Measurements from ENCODE around the gene ASIC2. TPM values are rescaled to one million over a fixed set of nuclear protein-coding genes. Genes with fewer than 3 reads are reported as not detected.

The ASIC2 gene
- total RNA-seq, 1 experiment from 2014 or later: not detected

DNA sequence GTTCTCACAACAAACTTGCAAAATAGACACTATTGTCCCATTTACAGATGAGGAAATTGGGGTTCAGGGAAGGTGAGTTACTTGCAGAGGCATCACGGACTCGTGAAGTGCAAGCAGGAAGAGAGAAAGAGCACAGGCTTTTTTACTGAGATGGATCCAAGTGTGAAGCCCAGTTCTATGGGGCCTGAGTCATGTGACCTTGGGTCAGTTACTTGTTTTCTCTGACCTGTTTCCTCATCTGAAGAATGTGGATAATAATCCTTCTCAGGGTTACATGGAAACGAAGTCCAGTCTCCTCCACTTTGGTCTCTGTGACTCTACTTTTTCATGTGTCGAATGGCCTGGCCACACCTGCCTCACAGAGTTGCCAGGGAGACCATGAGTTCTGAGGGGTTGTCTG lies 167.0 kb downstream of the ASIC2 start:
- Histone ChIP-seq H3K4me1 (no peaks in the 10 kb centered on the region), H3K27me3 (replicated peaks; ENCODE audit: control insufficient read depth, insufficient read depth, low read length) (no peaks in the 10 kb centered on the region; the same call in none of the 2 replicates), H3K4me3 (ENCODE audit: low read depth, low read length) (no peak overlapping the region), H3K9me3 (no peaks in the 10 kb centered on the region), H3K36me3 (ENCODE audit: control insufficient read depth, insufficient read depth, low read length) (no peaks in the 10 kb centered on the region)
- BruUV-seq (replicated peaks): no TSS peak
- no peaks in the 10 kb centered on the region for H3K4me1 Mint-ChIP-seq (ENCODE audit: low read depth, unreplicated experiment)
- H3K9me3 Mint-ChIP-seq (ENCODE audit: unreplicated experiment): no peaks in the 10 kb centered on the region
- ChIA-PET CTCF (no interaction called here), POLR2A (no interaction called here)
- H3K27me3 Mint-ChIP-seq (ENCODE audit: insufficient read depth, unreplicated experiment): peaks cover 47% of the 10 kb centered on the region
- no peak overlapping the region for H3K27ac Mint-ChIP-seq (ENCODE audit: unreplicated experiment)
- no peaks in the 10 kb centered on the region for H3K36me3 Mint-ChIP-seq (ENCODE audit: insufficient read depth, unreplicated experiment)
- no peak for DNase-seq
- TF ChIP-seq, protein P1, sequence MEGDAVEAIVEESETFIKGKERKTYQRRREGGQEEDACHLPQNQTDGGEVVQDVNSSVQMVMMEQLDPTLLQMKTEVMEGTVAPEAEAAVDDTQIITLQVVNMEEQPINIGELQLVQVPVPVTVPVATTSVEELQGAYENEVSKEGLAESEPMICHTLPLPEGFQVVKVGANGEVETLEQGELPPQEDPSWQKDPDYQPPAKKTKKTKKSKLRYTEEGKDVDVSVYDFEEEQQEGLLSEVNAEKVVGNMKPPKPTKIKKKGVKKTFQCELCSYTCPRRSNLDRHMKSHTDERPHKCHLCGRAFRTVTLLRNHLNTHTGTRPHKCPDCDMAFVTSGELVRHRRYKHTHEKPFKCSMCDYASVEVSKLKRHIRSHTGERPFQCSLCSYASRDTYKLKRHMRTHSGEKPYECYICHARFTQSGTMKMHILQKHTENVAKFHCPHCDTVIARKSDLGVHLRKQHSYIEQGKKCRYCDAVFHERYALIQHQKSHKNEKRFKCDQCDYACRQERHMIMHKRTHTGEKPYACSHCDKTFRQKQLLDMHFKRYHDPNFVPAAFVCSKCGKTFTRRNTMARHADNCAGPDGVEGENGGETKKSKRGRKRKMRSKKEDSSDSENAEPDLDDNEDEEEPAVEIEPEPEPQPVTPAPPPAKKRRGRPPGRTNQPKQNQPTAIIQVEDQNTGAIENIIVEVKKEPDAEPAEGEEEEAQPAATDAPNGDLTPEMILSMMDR (IDR thresholded peaks at IDR 0.05; ENCODE audit: insufficient read depth in 1 of 2, low read depth in 1 of 2, low read length in 1 of 2, severe bottlenecking in 1 of 2, unreplicated experiment in 1 of 2): no peak
- H3K4me3 Mint-ChIP-seq (ENCODE audit: unreplicated experiment): no peak overlapping the region
- intact Hi-C loops (cut with micrococcal nuclease; ENCODE audit: unreplicated experiment): no loop called here

DNA sequence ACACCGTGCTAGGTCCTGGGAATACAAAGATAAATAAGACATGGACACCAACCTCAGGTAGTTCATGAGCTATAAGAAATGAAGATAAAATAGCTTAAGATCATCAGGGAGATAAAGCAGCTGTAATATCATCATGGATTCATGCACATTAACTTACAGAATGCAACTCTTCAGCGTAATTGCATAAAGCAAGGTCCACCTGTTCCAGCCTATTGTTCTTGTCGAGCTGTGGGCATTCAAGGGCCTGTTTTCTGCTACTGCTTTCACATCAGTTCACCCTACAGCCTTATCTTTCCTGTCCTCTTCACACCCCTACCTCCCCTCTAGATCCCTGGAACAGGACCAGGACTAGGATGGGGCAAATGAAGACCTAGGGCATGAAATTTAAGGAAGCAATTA lies 167.5 kb downstream of the ASIC2 start:
- intact Hi-C loops (cut with micrococcal nuclease; ENCODE audit: unreplicated experiment): no loop called here
- no peaks in the 10 kb centered on the region for H3K36me3 ChIP-seq (ENCODE audit: control insufficient read depth, insufficient read depth, low read length)
- no peaks in the 10 kb centered on the region; the same call in none of the 2 replicates for H3K27me3 ChIP-seq (replicated peaks; ENCODE audit: control insufficient read depth, insufficient read depth, low read length)
- no peaks in the 10 kb centered on the region for H3K4me1 Mint-ChIP-seq (ENCODE audit: low read depth, unreplicated experiment)
- no peaks in the 10 kb centered on the region for H3K9me3 ChIP-seq
- TF ChIP-seq, protein P1 (IDR thresholded peaks at IDR 0.05; ENCODE audit: insufficient read depth in 1 of 2, low read depth in 1 of 2, low read length in 1 of 2, severe bottlenecking in 1 of 2, unreplicated experiment in 1 of 2): no peak
- no TSS peak for BruUV-seq (replicated peaks)
- H3K9me3 Mint-ChIP-seq (ENCODE audit: unreplicated experiment): no peaks in the 10 kb centered on the region
- ChIA-PET POLR2A (no interaction called here), CTCF (no interaction called here)
- DNase-seq: no peak
- no peak overlapping the region for H3K27ac Mint-ChIP-seq (ENCODE audit: unreplicated experiment)
- no peak overlapping the region for H3K4me3 ChIP-seq (ENCODE audit: low read depth, low read length)
- no peaks in the 10 kb centered on the region for H3K36me3 Mint-ChIP-seq (ENCODE audit: insufficient read depth, unreplicated experiment)
- H3K4me1 ChIP-seq: no peaks in the 10 kb centered on the region
- H3K4me3 Mint-ChIP-seq (ENCODE audit: unreplicated experiment): no peak overlapping the region
- H3K27me3 Mint-ChIP-seq (ENCODE audit: insufficient read depth, unreplicated experiment): peaks cover 45% of the 10 kb centered on the region

DNA sequence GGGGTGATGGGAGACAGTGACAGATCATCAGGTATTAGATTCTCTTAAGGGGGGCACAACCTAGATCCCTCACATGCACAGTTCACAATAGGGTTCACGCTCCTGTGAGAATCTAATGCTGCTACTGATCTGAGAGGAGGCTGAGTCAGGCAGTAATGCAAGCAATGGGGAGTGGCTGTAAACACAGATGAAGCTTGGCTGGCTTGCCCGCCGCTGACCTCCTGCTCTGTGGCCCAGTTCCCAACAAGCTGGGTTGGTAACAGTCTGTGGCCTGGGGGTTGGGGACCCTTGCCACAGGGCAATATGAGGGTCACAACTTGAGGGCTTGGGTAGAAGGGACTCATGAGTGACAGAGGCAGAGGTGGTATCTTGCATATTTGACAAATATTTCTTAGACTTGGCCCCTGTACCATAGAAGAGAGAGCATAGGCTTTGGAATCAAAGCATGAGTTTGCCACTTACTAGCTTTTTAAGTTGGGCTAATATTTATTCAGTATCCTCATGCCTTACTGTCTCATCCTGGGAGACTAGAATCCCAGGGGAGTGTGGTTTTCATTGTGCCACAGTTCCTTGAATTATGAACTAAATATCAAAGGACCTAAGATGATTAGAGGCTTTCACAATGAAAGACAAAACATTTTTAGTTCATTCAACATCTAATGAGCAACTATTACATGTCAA lies 168.1 kb downstream of the ASIC2 start:
- ChIA-PET POLR2A (no interaction called here), CTCF (no interaction called here)
- no TSS peak for BruUV-seq (replicated peaks)
- Histone ChIP-seq H3K36me3 (ENCODE audit: control insufficient read depth, insufficient read depth, low read length) (no peaks in the 10 kb centered on the region), H3K4me3 (ENCODE audit: low read depth, low read length) (no peak overlapping the region), H3K9me3 (no peaks in the 10 kb centered on the region), H3K27me3 (replicated peaks; ENCODE audit: control insufficient read depth, insufficient read depth, low read length) (no peaks in the 10 kb centered on the region; the same call in none of the 2 replicates), H3K4me1 (no peaks in the 10 kb centered on the region)
- Mint-ChIP-seq H3K27me3 (ENCODE audit: insufficient read depth, unreplicated experiment) (peaks cover 42% of the 10 kb centered on the region), H3K27ac (ENCODE audit: unreplicated experiment) (no peak overlapping the region), H3K36me3 (ENCODE audit: insufficient read depth, unreplicated experiment) (no peaks in the 10 kb centered on the region), H3K4me1 (ENCODE audit: low read depth, unreplicated experiment) (no peaks in the 10 kb centered on the region), H3K9me3 (ENCODE audit: unreplicated experiment) (no peaks in the 10 kb centered on the region), H3K4me3 (ENCODE audit: unreplicated experiment) (no peak overlapping the region)
- DNase-seq: no peak
- intact Hi-C loops (cut with micrococcal nuclease; ENCODE audit: unreplicated experiment): no loop called here
- TF ChIP-seq, protein P1 (IDR thresholded peaks at IDR 0.05; ENCODE audit: insufficient read depth in 1 of 2, low read depth in 1 of 2, low read length in 1 of 2, severe bottlenecking in 1 of 2, unreplicated experiment in 1 of 2): no peak

Data from Caco-2 (cell line).